GM12892 (cell line): ENCODE measurements around the gene TMEM273.
"Not testable (repeated sequence)": the region's sequence is repeated elsewhere in the genome, so short reads cannot be mapped to it uniquely, and the experiment has no call there.

ENCODE experiments used
- DNase-seq: peaks from one replicate; pipeline ENCODE4 v3.0.0; 2011; ENCODE audit not compliant: insufficient read length
- FAIRE-seq: peaks from 2 replicates; lab custom pipeline; 2011; peaks lifted over from hg19 to GRCh38; lab: Jason Lieb, UNC
- POLR2A ChIP-seq: IDR thresholded peaks from 2 replicates; pipeline ENCODE4 v1.6.1; 2011; ENCODE audit warnings: low read depth, low read length, control low read depth
- POLR2AphosphoS5 ChIP-seq: IDR thresholded peaks from 2 replicates; pipeline ENCODE4 v1.6.1; 2011; ENCODE audit warnings: low read depth, low read length, control low read depth
- TAF1 ChIP-seq: IDR thresholded peaks from 2 replicates; pipeline ENCODE4 v1.6.1; 2011; ENCODE audit warnings: low read depth, mild to moderate bottlenecking, control low read depth, low read length, borderline replicate concordance

The TMEM273 gene

GRCh38 chr10:49204119-49204518 is 15.9 kb upstream of the TMEM273 start:
- TF ChIP-seq POLR2AphosphoS5 (no peak), POLR2A (no peak), TAF1 (no peak)
- no peak for FAIRE-seq
- DNase-seq: no peak

- DNase-seq (no peak), FAIRE-seq (peak; percentile 44)
- TF ChIP-seq TAF1: no peak
Observed at GRCh38 chr10:49202266-49202665, 14.1 kb upstream of the TMEM273 start.

GRCh38 chr10:49200854-49201253 is 12.7 kb upstream of the TMEM273 start:
- DNase-seq (no peak), FAIRE-seq (no peak)
- TF ChIP-seq POLR2A: no peak
- no peak for TF ChIP-seq POLR2AphosphoS5
- TF ChIP-seq TAF1: no peak

GRCh38 chr10:49197171-49197570 is 9.0 kb upstream of the TMEM273 start:
- FAIRE-seq: no peak
- TF ChIP-seq POLR2A (no peak), POLR2AphosphoS5 (no peak), TAF1 (no peak)
- no peak for DNase-seq

- FAIRE-seq, DNase-seq: not testable (repeated sequence)
Observed at GRCh38 chr10:49195864-49196263, 7.7 kb upstream of the TMEM273 start.

GRCh38 chr10:49194212-49194920 is 6.2 kb upstream of the TMEM273 start:
- DNase-seq: no peak
- FAIRE-seq: peak; percentile 53
- no peak for TF ChIP-seq POLR2AphosphoS5

- FAIRE-seq (no peak), DNase-seq (no peak)
- TF ChIP-seq POLR2AphosphoS5 (no peak), TAF1 (no peak), POLR2A (no peak)
Observed at GRCh38 chr10:49191349-49191748, 3.2 kb upstream of the TMEM273 start.

GRCh38 chr10:49189422-49189821 is 1.2 kb upstream of the TMEM273 start:
- peak; percentile 17 for FAIRE-seq

GRCh38 chr10:49187044-49187484 is 1.1 kb downstream of the TMEM273 start:
- DNase-seq (no peak), FAIRE-seq (peak; percentile 63)
- TF ChIP-seq TAF1 (no peak), POLR2AphosphoS5 (no peak), POLR2A (no peak)

More at GRCh38 chr10:49189422-49189821, 1.2 kb upstream of the TMEM273 start:
- no peak for DNase-seq
- no peak for TF ChIP-seq POLR2AphosphoS5
- TF ChIP-seq POLR2A: no peak
- TF ChIP-seq TAF1: no peak

- FAIRE-seq (no peak), DNase-seq (no peak)
- TF ChIP-seq POLR2A (no peak), POLR2AphosphoS5 (no peak), TAF1 (no peak)
Observed at GRCh38 chr10:49186613-49187012, 1.6 kb downstream of the TMEM273 start.

GRCh38 chr10:49185213-49185612 is 3.0 kb downstream of the TMEM273 start:
- no peak for TF ChIP-seq POLR2AphosphoS5
- no peak for TF ChIP-seq POLR2A
- no peak for TF ChIP-seq TAF1
- FAIRE-seq (no peak), DNase-seq (no peak)

- TF ChIP-seq POLR2A: no peak
- TF ChIP-seq POLR2AphosphoS5: no peak
- no peak for TF ChIP-seq TAF1
- FAIRE-seq (no peak), DNase-seq (no peak)
Observed at GRCh38 chr10:49184642-49185111, 3.5 kb downstream of the TMEM273 start.
